ENCODE results near the gene PPP2R5A. TPM values are rescaled to one million over a fixed set of nuclear protein-coding genes. Genes with fewer than 3 reads are reported as not detected.
A peak's percentile ranks its signal among the peaks of the same experiment; 100 is the strongest.

Gene PPP2R5A
- total RNA-seq, 1 donor from 2014 or later: 33.9 TPM

GRCh38 chr1:212271234-212271633 is 14.0 kb upstream of the PPP2R5A start:
- Histone ChIP-seq H3K27ac (no peak overlapping the region), H3K4me3 (no peak overlapping the region), H3K4me1 (no peaks in the 10 kb centered on the region), H3K9me3 (no peaks in the 10 kb centered on the region), H3K27me3 (no peaks in the 10 kb centered on the region), H3K36me3 (no peaks in the 10 kb centered on the region)
- no peak for TF ChIP-seq CTCF (IDR thresholded peaks at IDR 0.05)
- no peak for TF ChIP-seq POLR2AphosphoS5 (IDR thresholded peaks at IDR 0.05; ENCODE audit: insufficient read depth in 1 of 2, low read depth in 1 of 2)
- no peak for TF ChIP-seq POLR2A (IDR thresholded peaks at IDR 0.05)
- intact Hi-C loops (cut with DNase I): no loop called here
- DNase-seq (ENCODE audit: extremely low spot score in 2 of 2): no peak

GRCh38 chr1:212271823-212272485 is 13.3 kb upstream of the PPP2R5A start:
- H3K27ac ChIP-seq: no peak overlapping the region
- TF ChIP-seq CTCF (IDR thresholded peaks at IDR 0.05): no peak

GRCh38 chr1:212281590-212281989 is 3.6 kb upstream of the PPP2R5A start:
- Histone ChIP-seq H3K36me3 (no peaks in the 10 kb centered on the region), H3K4me3 (no peak overlapping the region), H3K9me3 (no peaks in the 10 kb centered on the region), H3K27ac (no peak overlapping the region), H3K4me1 (no peaks in the 10 kb centered on the region), H3K27me3 (no peaks in the 10 kb centered on the region)
- no peak for DNase-seq (ENCODE audit: extremely low spot score in 2 of 2)
- intact Hi-C loops (cut with DNase I): loop anchor here (10.0 kb wide), 1 partner anchor 207 kb away; no protein-coding TSS in a partner anchor
- TF ChIP-seq CTCF (IDR thresholded peaks at IDR 0.05) (no peak), POLR2A (IDR thresholded peaks at IDR 0.05) (no peak), POLR2AphosphoS5 (IDR thresholded peaks at IDR 0.05; ENCODE audit: insufficient read depth in 1 of 2, low read depth in 1 of 2) (no peak)

More at GRCh38 chr1:212271823-212272485, 13.3 kb upstream of the PPP2R5A start:
- Histone ChIP-seq H3K27me3 (no peaks in the 10 kb centered on the region), H3K36me3 (no peaks in the 10 kb centered on the region), H3K4me1 (no peaks in the 10 kb centered on the region), H3K9me3 (no peaks in the 10 kb centered on the region), H3K4me3 (no peak overlapping the region)
- DNase-seq (ENCODE audit: extremely low spot score in 2 of 2): no peak
- intact Hi-C loops (cut with DNase I): no loop called here

- TF ChIP-seq POLR2AphosphoS5 (IDR thresholded peaks at IDR 0.05; ENCODE audit: insufficient read depth in 1 of 2, low read depth in 1 of 2) (no peak), CTCF (IDR thresholded peaks at IDR 0.05) (no peak), POLR2A (IDR thresholded peaks at IDR 0.05) (no peak)
- H3K4me3 ChIP-seq: no peak overlapping the region
- no peaks in the 10 kb centered on the region for H3K36me3 ChIP-seq
- intact Hi-C loops (cut with DNase I): loop anchor here (10.0 kb wide), 1 partner anchor 209 kb away; no protein-coding TSS in a partner anchor
- no peak for DNase-seq (ENCODE audit: extremely low spot score in 2 of 2)
- H3K27me3 ChIP-seq: no peaks in the 10 kb centered on the region
- no peaks in the 10 kb centered on the region for H3K9me3 ChIP-seq
- peaks cover 17% of the 10 kb centered on the region for H3K4me1 ChIP-seq
- no peak overlapping the region for H3K27ac ChIP-seq
Observed at GRCh38 chr1:212283741-212284140, 1.5 kb upstream of the PPP2R5A start.

- peak in 1 of 2 donors; percentile 91 for DNase-seq (ENCODE audit: extremely low spot score in 2 of 2)
- TF ChIP-seq POLR2AphosphoS5 (IDR thresholded peaks at IDR 0.05; ENCODE audit: insufficient read depth in 1 of 2, low read depth in 1 of 2) (no peak), CTCF (IDR thresholded peaks at IDR 0.05) (no peak), POLR2A (IDR thresholded peaks at IDR 0.05) (no peak)
- Histone ChIP-seq H3K4me3 (peak overlapping the region; percentile 73 to 80), H3K27me3 (no peaks in the 10 kb centered on the region), H3K27ac (peak overlapping the region; percentile 98), H3K36me3 (no peaks in the 10 kb centered on the region), H3K9me3 (no peaks in the 10 kb centered on the region), H3K4me1 (peaks cover 23% of the 10 kb centered on the region)
- intact Hi-C loops (cut with DNase I): loop anchor here (10.0 kb wide), 1 partner anchor 210 kb away; no protein-coding TSS in a partner anchor
Observed at GRCh38 chr1:212284332-212284743, 872 bp upstream of the PPP2R5A start.
